Mesendoderm (in vitro differentiated cells): Measurements from ENCODE around the gene ERC2.

Source experiments
- DNase-seq: peaks from one replicate; pipeline ENCODE4 v3.0.0; 2013
- H2AK5ac ChIP-seq: 2 replicates; pipeline ENCODE4 v1.6.1; 2013; ENCODE audit warnings: low read length, inconsistent platforms
- H2BK120ac ChIP-seq: 2 replicates; pipeline ENCODE4 v1.6.1; 2013; ENCODE audit warnings: low read depth, mild to moderate bottlenecking, low read length, moderate library complexity, mixed read lengths
- H2BK15ac ChIP-seq: replicated peaks from 2 replicates; pipeline ENCODE4 v1.6.1; 2013; ENCODE audit warnings: low read depth, mild to moderate bottlenecking, moderate library complexity
- H2BK5ac ChIP-seq: 2 replicates; pipeline ENCODE4 v1.6.1; 2013; ENCODE audit warnings: low read length, inconsistent platforms
- H3K18ac ChIP-seq: 2 replicates; pipeline ENCODE4 v1.6.1; 2013; ENCODE audit warnings: mild to moderate bottlenecking, low read length, mixed read lengths
- H3K23ac ChIP-seq: one replicate; pipeline ENCODE4 v1.6.1; 2013; ENCODE audit warnings: low read length
- H3K27ac ChIP-seq: 2 replicates; pipeline ENCODE4 v1.5.1; 2013; ENCODE audit warnings: low read depth, mild to moderate bottlenecking, inconsistent platforms, low read length, moderate library complexity
- H3K27me3 ChIP-seq: 2 replicates; pipeline ENCODE4 v1.6.1; 2013; ENCODE audit warnings: low read length, control low read depth, mild to moderate bottlenecking, inconsistent platforms; ENCODE audit not compliant: insufficient read depth, poor library complexity
- H3K36me3 ChIP-seq: 2 replicates; pipeline ENCODE4 v1.6.1; 2013; ENCODE audit warnings: low read length, inconsistent platforms; ENCODE audit not compliant: control insufficient read depth, insufficient read depth
- H3K4ac ChIP-seq: one replicate; pipeline ENCODE4 v1.6.1; 2013; ENCODE audit warnings: low read depth, mild to moderate bottlenecking, low read length, moderate library complexity
- H3K4me1 ChIP-seq: 2 replicates; pipeline ENCODE4 v1.6.1; 2013; ENCODE audit warnings: low read depth, low read length, inconsistent platforms; ENCODE audit not compliant: control insufficient read depth
- H3K4me2 ChIP-seq: 2 replicates; pipeline ENCODE4 v1.6.1; 2013; ENCODE audit warnings: low read length
- H3K4me3 ChIP-seq: 2 replicates; pipeline ENCODE4 v1.5.1; 2013; ENCODE audit warnings: mild to moderate bottlenecking, low read length
- H3K56ac ChIP-seq: one replicate; pipeline ENCODE4 v1.6.1; 2013; ENCODE audit warnings: low read length
- H3K79me1 ChIP-seq: 2 replicates; pipeline ENCODE4 v1.6.1; 2013; ENCODE audit warnings: low read length, inconsistent platforms
- H3K79me2 ChIP-seq: 2 replicates; pipeline ENCODE4 v1.6.1; 2013; ENCODE audit warnings: mild to moderate bottlenecking, low read length; ENCODE audit not compliant: control insufficient read depth, insufficient read depth
- H3K9ac ChIP-seq: 2 replicates; pipeline ENCODE4 v1.6.1; 2013; ENCODE audit warnings: low read length, inconsistent platforms
- H4K5ac ChIP-seq: one replicate; pipeline ENCODE4 v1.6.1; 2013; ENCODE audit warnings: low read length
- H4K8ac ChIP-seq: one replicate; pipeline ENCODE4 v1.6.1; 2013; ENCODE audit warnings: low read depth, mild to moderate bottlenecking, control low read depth, low read length, moderate library complexity
- whole genome bisulfite sequencing: extraction: QIAGEN DNeasy Blood & Tissue Kit; methylation state at CpG from one replicate; pipeline ENCODE4 v1.1.7; 2013; ENCODE audit warnings: low lambda C conversion rate, missing lambda C conversion rate; ENCODE audit not compliant: insufficient coverage; ENCODE audit errors: extremely low coverage; 5-methylcytosine and 5-hydroxymethylcytosine counted together

ERC2 gene

GRCh38 chr3:56398659-56399058 lies 69.6 kb downstream of the ERC2 start:
- H3K27me3 ChIP-seq: no peaks in the 10 kb centered on the region
- no peak overlapping the region for H3K4me3 ChIP-seq
- no peak overlapping the region for H2BK120ac ChIP-seq
- no peak overlapping the region for H3K23ac ChIP-seq
- peaks cover 2% of the 10 kb centered on the region for H3K4me1 ChIP-seq
- H3K56ac ChIP-seq: no peak overlapping the region
- no CpG with 5 or more reads among the region's 2 CpGs for WGBS
- H3K18ac ChIP-seq: no peak overlapping the region
- H3K4ac ChIP-seq: no peak overlapping the region
- H4K8ac ChIP-seq: no peak overlapping the region
- no peak overlapping the region for H3K9ac ChIP-seq
- H3K79me1 ChIP-seq: no peaks in the 10 kb centered on the region
- H2BK5ac ChIP-seq: no peak overlapping the region
- H3K4me2 ChIP-seq: no peak overlapping the region
- DNase-seq: no peak
- no peak overlapping the region for H3K27ac ChIP-seq
- H3K36me3 ChIP-seq: no peaks in the 10 kb centered on the region
- no peak overlapping the region for H4K5ac ChIP-seq
- H3K79me2 ChIP-seq: no peaks in the 10 kb centered on the region
- no peak overlapping the region for H2BK15ac ChIP-seq
- H2AK5ac ChIP-seq: no peak overlapping the region

- no peak overlapping the region for H2AK5ac ChIP-seq
- no CpG with 5 or more reads among the region's 2 CpGs for WGBS
- no peak overlapping the region for H3K27ac ChIP-seq
Measured at GRCh38 chr3:56397798-56398197, 70.5 kb downstream of the ERC2 start.

GRCh38 chr3:56389183-56389830 lies 79.0 kb downstream of the ERC2 start:
- WGBS: no CpG with 5 or more reads among the region's 3 CpGs
- Histone ChIP-seq H3K18ac (no peak overlapping the region), H4K5ac (no peak overlapping the region), H3K56ac (no peak overlapping the region), H3K23ac (no peak overlapping the region), H2BK15ac (no peak overlapping the region), H3K4me1 (no peaks in the 10 kb centered on the region), H3K79me2 (no peaks in the 10 kb centered on the region), H3K9ac (no peak overlapping the region), H4K8ac (no peak overlapping the region), H2BK5ac (no peak overlapping the region), H3K4me2 (no peak overlapping the region), H3K79me1 (no peaks in the 10 kb centered on the region), H3K36me3 (no peaks in the 10 kb centered on the region), H3K27ac (no peak overlapping the region), H3K27me3 (no peaks in the 10 kb centered on the region), H3K4me3 (no peak overlapping the region), H2BK120ac (no peak overlapping the region), H2AK5ac (no peak overlapping the region), H3K4ac (no peak overlapping the region)
- DNase-seq: no peak

More at GRCh38 chr3:56397798-56398197, 70.5 kb downstream of the ERC2 start:
- H2BK15ac ChIP-seq: no peak overlapping the region
- no peak overlapping the region for H2BK120ac ChIP-seq
- no peak overlapping the region for H3K23ac ChIP-seq
- H3K79me1 ChIP-seq: no peaks in the 10 kb centered on the region
- no peak overlapping the region for H3K4me3 ChIP-seq
- no peaks in the 10 kb centered on the region for H3K27me3 ChIP-seq
- H3K4me1 ChIP-seq: peaks cover 2% of the 10 kb centered on the region
- H4K5ac ChIP-seq: no peak overlapping the region
- no peaks in the 10 kb centered on the region for H3K36me3 ChIP-seq
- H3K56ac ChIP-seq: no peak overlapping the region
- no peak overlapping the region for H2BK5ac ChIP-seq
- no peaks in the 10 kb centered on the region for H3K79me2 ChIP-seq
- no peak overlapping the region for H3K4ac ChIP-seq
- H3K18ac ChIP-seq: no peak overlapping the region
- no peak for DNase-seq
- H3K9ac ChIP-seq: no peak overlapping the region
- no peak overlapping the region for H3K4me2 ChIP-seq
- no peak overlapping the region for H4K8ac ChIP-seq

GRCh38 chr3:56383092-56383491 lies 85.2 kb downstream of the ERC2 start:
- no peaks in the 10 kb centered on the region for H3K79me1 ChIP-seq
- no peak overlapping the region for H3K4me2 ChIP-seq
- no peak overlapping the region for H4K5ac ChIP-seq
- no peak overlapping the region for H3K4me3 ChIP-seq
- no CpG with 5 or more reads among the region's 3 CpGs for WGBS
- H2AK5ac ChIP-seq: no peak overlapping the region
- H3K23ac ChIP-seq: no peak overlapping the region
- no peaks in the 10 kb centered on the region for H3K4me1 ChIP-seq
- no peak overlapping the region for H3K9ac ChIP-seq
- H2BK5ac ChIP-seq: no peak overlapping the region
- H3K27ac ChIP-seq: no peak overlapping the region
- H2BK15ac ChIP-seq: no peak overlapping the region
- no peak overlapping the region for H3K4ac ChIP-seq
- no peak overlapping the region for H2BK120ac ChIP-seq
- no peaks in the 10 kb centered on the region for H3K27me3 ChIP-seq
- DNase-seq: no peak
- no peak overlapping the region for H3K56ac ChIP-seq
- H3K18ac ChIP-seq: no peak overlapping the region
- no peak overlapping the region for H4K8ac ChIP-seq
- no peaks in the 10 kb centered on the region for H3K79me2 ChIP-seq
- H3K36me3 ChIP-seq: no peaks in the 10 kb centered on the region

GRCh38 chr3:56379723-56380287 lies 88.5 kb downstream of the ERC2 start:
- Histone ChIP-seq H2AK5ac (no peak overlapping the region), H3K23ac (no peak overlapping the region), H3K4me2 (no peak overlapping the region), H3K56ac (no peak overlapping the region), H3K27me3 (no peaks in the 10 kb centered on the region), H3K36me3 (no peaks in the 10 kb centered on the region), H3K18ac (no peak overlapping the region), H4K5ac (no peak overlapping the region), H3K79me1 (no peaks in the 10 kb centered on the region), H3K4me3 (no peak overlapping the region), H3K4me1 (no peaks in the 10 kb centered on the region), H2BK5ac (no peak overlapping the region), H2BK15ac (no peak overlapping the region), H3K27ac (no peak overlapping the region), H3K4ac (no peak overlapping the region), H3K79me2 (no peaks in the 10 kb centered on the region), H4K8ac (no peak overlapping the region), H2BK120ac (no peak overlapping the region), H3K9ac (no peak overlapping the region)
- no CpG with 5 or more reads among the region's 7 CpGs for WGBS
- DNase-seq: no peak

- Histone ChIP-seq H3K27me3 (no peaks in the 10 kb centered on the region), H3K4me1 (no peaks in the 10 kb centered on the region), H2BK5ac (no peak overlapping the region), H3K4me3 (no peak overlapping the region), H3K9ac (no peak overlapping the region), H3K27ac (no peak overlapping the region), H3K79me2 (no peaks in the 10 kb centered on the region), H3K4me2 (no peak overlapping the region), H4K5ac (no peak overlapping the region), H3K36me3 (no peaks in the 10 kb centered on the region), H3K23ac (no peak overlapping the region), H2BK120ac (no peak overlapping the region), H2AK5ac (no peak overlapping the region), H3K56ac (no peak overlapping the region), H3K79me1 (no peaks in the 10 kb centered on the region), H2BK15ac (no peak overlapping the region), H3K18ac (no peak overlapping the region), H4K8ac (no peak overlapping the region), H3K4ac (no peak overlapping the region)
- WGBS: no CpG with 5 or more reads among the region's 3 CpGs
- no peak for DNase-seq
Measured at GRCh38 chr3:56375654-56376053, 92.6 kb downstream of the ERC2 start.
